H1 (cell line): ENCODE measurements around the gene AP3S1. TPM values are rescaled to one million over a fixed set of nuclear protein-coding genes. Genes with fewer than 3 reads are reported as not detected.

Experiments
- CTCF ChIA-PET: fragments of 300-600 bp; sonication (Branson Sonifier 250); formaldehyde crosslinking; loops from one replicate; lab custom pipeline; 2021; ENCODE audit not compliant: partially characterized antibody; lab: Charles Lee
- POLR2A ChIA-PET: fragments of 300-600 bp; sonication (Branson Sonifier 250); formaldehyde crosslinking; loops from one replicate; lab custom pipeline; 2021; ENCODE audit warnings: inconsistent platforms; ENCODE audit not compliant: partially characterized antibody; lab: Charles Lee
- DNase-seq, 2 experiments: peaks; one replicate each; pipeline versions ENCODE4 v3.0.0 to v3.0.0-alpha.2; 2010 to 2022; ENCODE audit warnings: low spot score in 2 of 2, low read depth in 1 of 2, mixed read lengths in 1 of 2
- FAIRE-seq: peaks from 2 replicates; lab custom pipeline; 2011; peaks lifted over from hg19 to GRCh38; lab: Jason Lieb, UNC
- H2AFZ ChIP-seq: 2 replicates; pipeline ENCODE4 v1.8.1; 2012; ENCODE audit warnings: low read length, inconsistent platforms
- H2AK5ac ChIP-seq: 2 replicates; pipeline ENCODE4 v1.6.1; 2013; ENCODE audit warnings: low read depth, low read length
- H2BK120ac ChIP-seq: replicated peaks from 2 replicates; pipeline ENCODE3; 2013; ENCODE audit warnings: low read depth, low read length, inconsistent platforms
- H2BK12ac ChIP-seq: 2 replicates; pipeline ENCODE4 v1.6.1; 2013; ENCODE audit warnings: low read depth, low read length
- H2BK15ac ChIP-seq: 2 replicates; pipeline ENCODE4 v1.6.1; 2013; ENCODE audit warnings: low read length
- H2BK20ac ChIP-seq: 2 replicates; pipeline ENCODE4 v1.6.1; 2013; ENCODE audit warnings: low read length
- H2BK5ac ChIP-seq: 2 replicates; pipeline ENCODE4 v1.6.1; 2013; ENCODE audit warnings: low read depth, low read length
- H3K14ac ChIP-seq: 2 replicates; pipeline ENCODE4 v1.6.1; 2013; ENCODE audit warnings: inconsistent platforms; ENCODE audit not compliant: insufficient read length
- H3K18ac ChIP-seq: 2 replicates; pipeline ENCODE4 v1.6.1; 2013; ENCODE audit warnings: low read length; ENCODE audit errors: extremely low read depth
- H3K23ac ChIP-seq: 2 replicates; pipeline ENCODE4 v1.6.1; 2013; ENCODE audit warnings: inconsistent platforms; ENCODE audit not compliant: insufficient read length
- H3K23me2 ChIP-seq: 2 replicates; pipeline ENCODE4 v1.6.1; 2013; ENCODE audit warnings: low read depth, low read length
- H3K27ac ChIP-seq: 2 replicates; pipeline ENCODE4 v1.6.1; 2011; ENCODE audit warnings: low read depth, low read length, inconsistent platforms
- H3K27me3 ChIP-seq, 4 experiments: replicated peaks in 1 of 4; 1 replicate in 1 of 4; 2 replicates in 3 of 4; pipeline versions ENCODE4 v1.6.1 to v1.8.1; 2011 to 2013; ENCODE audit warnings: low read length in 3 of 4, mild to moderate bottlenecking in 3 of 4, inconsistent platforms in 2 of 4, mixed read lengths in 2 of 4, moderate library complexity in 1 of 4; ENCODE audit not compliant: control insufficient read depth in 3 of 4, insufficient read depth in 3 of 4; ENCODE audit errors: extremely low read depth in 1 of 4
- H3K36me3 ChIP-seq, 4 experiments: 2 replicates each; pipeline versions ENCODE4 v1.6.1 to v1.8.1; 2011 to 2013; ENCODE audit warnings: mild to moderate bottlenecking in 4 of 4, low read length in 3 of 4, moderate library complexity in 2 of 4, control low read depth in 1 of 4, inconsistent platforms in 1 of 4; ENCODE audit not compliant: insufficient read depth in 4 of 4, control insufficient read depth in 2 of 4
- H3K4ac ChIP-seq: replicated peaks from 2 replicates; pipeline ENCODE3; 2013; ENCODE audit warnings: low read length, low read depth, mixed read lengths, inconsistent platforms; ENCODE audit not compliant: insufficient read length
- H3K4me1 ChIP-seq, 4 experiments: replicated peaks in 1 of 4; 1 replicate in 1 of 4; 2 replicates in 3 of 4; pipeline versions ENCODE4 v1.6.1 to v1.8.1; 2011 to 2013; ENCODE audit warnings: low read length in 3 of 4, inconsistent platforms in 2 of 4, mixed read lengths in 1 of 4; ENCODE audit not compliant: insufficient read depth in 4 of 4, control insufficient read depth in 3 of 4
- H3K4me2 ChIP-seq, 2 experiments: 2 replicates each; pipeline versions ENCODE4 v1.6.1 to v1.8.1; 2011 to 2013; ENCODE audit warnings: low read depth in 2 of 2, low read length in 2 of 2, control low read depth in 1 of 2, inconsistent platforms in 1 of 2, mild to moderate bottlenecking in 1 of 2; ENCODE audit not compliant: insufficient read depth in 1 of 2
- H3K4me3 ChIP-seq, 4 experiments: fragments of 200-600, 300-600 bp in 1 of 4; sonication (generic), shearing (Covaris generic), sonication (Bioruptor Twin) in 1 of 4; 2 replicates each; pipeline versions ENCODE4 v1.5.1 to v1.8.1; 2011 to 2016; ENCODE audit warnings: low read length in 4 of 4, low read depth in 3 of 4, control low read depth in 2 of 4, inconsistent platforms in 2 of 4, mild to moderate bottlenecking in 2 of 4, mixed read lengths in 1 of 4, moderate library complexity in 1 of 4; ENCODE audit not compliant: insufficient read depth in 2 of 4; ENCODE audit errors: extremely low read depth in 1 of 4
- H3K56ac ChIP-seq: replicated peaks from 2 replicates; pipeline ENCODE3; 2013; ENCODE audit warnings: low read depth, mild to moderate bottlenecking, mixed read lengths, low read length, inconsistent platforms; ENCODE audit not compliant: insufficient read length
- H3K79me1 ChIP-seq: 2 replicates; pipeline ENCODE4 v1.6.1; 2013; ENCODE audit warnings: low read depth, low read length, control low read depth
- H3K79me2 ChIP-seq, 2 experiments: 2 replicates each; pipeline versions ENCODE4 v1.6.1 to v1.8.1; 2012 to 2013; ENCODE audit warnings: low read length in 2 of 2, mild to moderate bottlenecking in 2 of 2, inconsistent platforms in 1 of 2; ENCODE audit not compliant: insufficient read depth in 2 of 2, control insufficient read depth in 1 of 2
- H3K9ac ChIP-seq, 4 experiments: replicated peaks in 1 of 4; 1 replicate in 1 of 4; 2 replicates in 3 of 4; pipeline versions ENCODE4 v1.6.1 to v1.8.1; 2011 to 2013; ENCODE audit warnings: low read depth in 3 of 4, low read length in 3 of 4, control low read depth in 2 of 4, mild to moderate bottlenecking in 2 of 4, moderate library complexity in 2 of 4, inconsistent platforms in 1 of 4; ENCODE audit errors: extremely low read depth in 1 of 4
- H3K9me3 ChIP-seq, 2 experiments: 2 replicates each; pipeline versions ENCODE4 v1.6.1 to v1.8.1; 2012 to 2013; ENCODE audit warnings: mild to moderate bottlenecking in 2 of 2, moderate library complexity in 2 of 2, control low read depth in 1 of 2, inconsistent platforms in 1 of 2, low read depth in 1 of 2, low read length in 1 of 2, mixed read lengths in 1 of 2; ENCODE audit not compliant: insufficient read depth in 2 of 2
- H4K20me1 ChIP-seq, 2 experiments: replicated peaks in 1 of 2; 2 replicates each; pipeline versions ENCODE3 to v1.8.1; 2011 to 2013; ENCODE audit warnings: inconsistent platforms in 2 of 2, low read length in 2 of 2, mild to moderate bottlenecking in 1 of 2; ENCODE audit not compliant: insufficient read depth in 2 of 2, control insufficient read depth in 1 of 2
- H4K5ac ChIP-seq: 2 replicates; pipeline ENCODE4 v1.6.1; 2013; ENCODE audit warnings: low read length, low read depth, mixed read lengths, inconsistent platforms; ENCODE audit not compliant: insufficient read length
- H4K8ac ChIP-seq: 2 replicates; pipeline ENCODE4 v1.8.0; 2013; ENCODE audit warnings: mild to moderate bottlenecking, moderate library complexity, low read length, inconsistent platforms; ENCODE audit not compliant: insufficient read depth; ENCODE audit errors: extremely low read depth
- H4K91ac ChIP-seq: replicated peaks from 2 replicates; pipeline ENCODE3; 2013; ENCODE audit warnings: low read length, mixed read lengths, inconsistent platforms; ENCODE audit not compliant: insufficient read length
- CREB1 ChIP-seq: IDR thresholded peaks from 2 replicates; pipeline ENCODE4 v1.6.1; 2012; ENCODE audit warnings: inconsistent platforms
- EGR1 ChIP-seq: IDR thresholded peaks from 2 replicates; pipeline ENCODE4 v1.6.1; 2011; ENCODE audit warnings: low read depth, low read length, borderline replicate concordance
- GABPA ChIP-seq: IDR thresholded peaks from 2 replicates; pipeline ENCODE4 v1.6.1; 2011; ENCODE audit warnings: mild to moderate bottlenecking, low read length, moderate library complexity, borderline replicate concordance; ENCODE audit not compliant: insufficient read depth
- JUND ChIP-seq: IDR thresholded peaks from 2 replicates; pipeline ENCODE4 v1.6.1; 2011; ENCODE audit warnings: mild to moderate bottlenecking, improper control_type of control experiment, low read length
- POLR2AphosphoS5 ChIP-seq: IDR thresholded peaks from 2 replicates; pipeline ENCODE4 v1.6.1; 2011; ENCODE audit warnings: low read depth, low read length
- RFX5 ChIP-seq: IDR thresholded peaks from 2 replicates; pipeline ENCODE4 v1.6.1; 2011; ENCODE audit warnings: low read depth, low read length, improper control_type of control experiment, borderline replicate concordance
- RNF2 ChIP-seq: fragments of 200-900, 300-1000 bp; sonication (generic); IDR thresholded peaks from 2 replicates; pipeline ENCODE4 v1.7.1; 2016; ENCODE audit warnings: borderline replicate concordance, low read depth, mild to moderate bottlenecking, antibody characterized with exemption, low read length; ENCODE audit not compliant: poor library complexity, severe bottlenecking; ENCODE audit errors: missing control alignments
- SRF ChIP-seq: IDR thresholded peaks from 2 replicates; pipeline ENCODE4 v1.6.1; 2011; ENCODE audit warnings: mild to moderate bottlenecking, low read depth, low read length, moderate library complexity
- YY1 ChIP-seq: IDR thresholded peaks from 2 replicates; pipeline ENCODE4 v1.6.1; 2011; ENCODE audit warnings: low read depth, mild to moderate bottlenecking, low read length
- ZNF274 ChIP-seq: IDR thresholded peaks from 2 replicates; pipeline ENCODE4 v1.7.0; 2012; ENCODE audit warnings: low read length, borderline replicate concordance; ENCODE audit errors: extremely low read depth
- WGBS, 2 experiments: shearing (Covaris generic) in 1 of 2; methylation state at CpG; one replicate each; pipeline versions ENCODE4 v1.1.6 to v1.1.7; 2013 to 2015; ENCODE audit warnings: low lambda C conversion rate in 2 of 2, mixed read lengths in 2 of 2, inconsistent platforms in 1 of 2, low coverage in 1 of 2, missing lambda C conversion rate in 1 of 2; ENCODE audit not compliant: insufficient replicate concordance in 2 of 2, insufficient coverage in 1 of 2, insufficient read length in 1 of 2; ENCODE audit errors: extremely low coverage in 1 of 2, missing lambda C conversion rate in 1 of 2; 5-methylcytosine and 5-hydroxymethylcytosine counted together
- polyA plus RNA-seq, 7 experiments: library from polyadenylated mRNA; depleted of rRNA in 3 of 7; stranded (reverse) in 5 of 7; unstranded in 2 of 7; fragments of >200 nt in 5 of 7; fragments of 200-250 nt in 2 of 7; gene quantifications; 1 replicate in 5 of 7; 2 replicates in 1 of 7; 4 replicates in 1 of 7; pipeline versions ENCODE4 v1.2.1 to v1.2.3, GENCODE V29; 2011 to 2013; ENCODE audit warnings: missing spikeins in 2 of 7, mixed read lengths in 2 of 7
- total RNA-seq: library from RNA; stranded (reverse); fragmentation: NEBNext Ultra II Directional; extraction: Animal tissue kit (Norgen Biotek cat#: 25700); gene quantifications from 2 replicates; pipeline ENCODE4 v1.2.1, GENCODE V29; 2021
- TF ChIP-seq, protein P1 (sequence below): IDR thresholded peaks from 2 replicates; pipeline ENCODE4 v1.6.1; 2012; ENCODE audit warnings: inconsistent platforms
- TF ChIP-seq, protein P2 (sequence below): IDR thresholded peaks from 2 replicates; pipeline ENCODE4 v1.6.1; 2011; ENCODE audit warnings: low read length, improper control_type of control experiment

AP3S1 gene
- total and polyA plus RNA-seq, 2 of the 8 experiments (the other 6 are each of a cell fraction or from before 2014, with no cell fraction given) = 26.6 to 72.7 TPM

DNA sequence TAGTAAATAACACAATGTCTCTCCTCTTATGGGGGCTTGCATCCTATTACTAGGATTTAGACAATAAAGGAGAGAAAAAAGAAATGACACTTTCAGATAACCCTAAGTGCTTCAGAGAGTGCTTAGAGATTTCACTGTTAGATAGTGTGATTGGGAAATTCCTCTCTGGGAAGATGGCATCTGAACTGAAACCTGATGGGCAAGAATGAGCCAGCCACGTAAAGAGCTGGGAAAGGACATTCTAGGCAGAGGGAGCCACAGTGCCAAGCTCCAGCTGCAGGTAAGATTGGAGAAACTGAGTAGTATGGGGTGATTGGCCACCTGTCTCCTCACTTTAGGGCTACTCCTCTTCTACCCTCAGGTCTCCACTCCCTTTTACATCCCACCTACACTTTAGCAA is 39.8 kb upstream of the AP3S1 start:
- Histone ChIP-seq H3K79me1 (no peaks in the 10 kb centered on the region), H3K9ac (no peak overlapping the region), H3K23ac (no peak overlapping the region), H4K8ac (no peak overlapping the region), H4K91ac (no peak overlapping the region), H3K9me3 (no peaks in the 10 kb centered on the region), H2BK15ac (no peak overlapping the region), H2AK5ac (no peak overlapping the region), H3K27ac (no peak overlapping the region), H3K27me3 (no peaks in the 10 kb centered on the region), H3K79me2 (no peaks in the 10 kb centered on the region), H4K5ac (no peak overlapping the region), H2BK120ac (no peak overlapping the region), H3K4me2 (no peak overlapping the region), H3K14ac (no peak overlapping the region), H3K36me3 (peaks cover 0 to 16% (median 0%) of the 10 kb centered on the region in 4 experiments; a peak in 3 of 8 replicates), H3K4ac (no peak overlapping the region), H2AFZ (no peak overlapping the region), H3K18ac (no peak overlapping the region), H3K4me1 (no peaks in the 10 kb centered on the region; a peak in 2 of 7 replicates), H2BK20ac (no peak overlapping the region), H2BK12ac (no peak overlapping the region), H3K56ac (no peak overlapping the region), H3K23me2 (no peaks in the 10 kb centered on the region), H4K20me1 (no peaks in the 10 kb centered on the region), H2BK5ac (no peak overlapping the region), H3K4me3 (no peak overlapping the region)
- DNase-seq (no peak), FAIRE-seq (no peak)
- 96% methylated on average over 1 of the region's 1 CpG; no CpG with 5 or more reads in 1 of the 2 experiments for WGBS, 2 experiments
- ChIA-PET POLR2A (no interaction called here), CTCF (interaction anchor here (1.9 kb wide), 1 partner anchor 11 kb away, joined by 4 read pairs; no protein-coding TSS in a partner anchor)
- TF ChIP-seq RFX5 (no peak), YY1 (no peak), RNF2 (no peak), GABPA (no peak), ZNF274 (no peak), JUND (no peak), EGR1 (no peak), POLR2AphosphoS5 (no peak), CREB1 (no peak), SRF (no peak)
- TF ChIP-seq, protein P1, sequence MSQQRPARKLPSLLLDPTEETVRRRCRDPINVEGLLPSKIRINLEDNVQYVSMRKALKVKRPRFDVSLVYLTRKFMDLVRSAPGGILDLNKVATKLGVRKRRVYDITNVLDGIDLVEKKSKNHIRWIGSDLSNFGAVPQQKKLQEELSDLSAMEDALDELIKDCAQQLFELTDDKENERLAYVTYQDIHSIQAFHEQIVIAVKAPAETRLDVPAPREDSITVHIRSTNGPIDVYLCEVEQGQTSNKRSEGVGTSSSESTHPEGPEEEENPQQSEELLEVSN = no peak
- TF ChIP-seq, protein P2, sequence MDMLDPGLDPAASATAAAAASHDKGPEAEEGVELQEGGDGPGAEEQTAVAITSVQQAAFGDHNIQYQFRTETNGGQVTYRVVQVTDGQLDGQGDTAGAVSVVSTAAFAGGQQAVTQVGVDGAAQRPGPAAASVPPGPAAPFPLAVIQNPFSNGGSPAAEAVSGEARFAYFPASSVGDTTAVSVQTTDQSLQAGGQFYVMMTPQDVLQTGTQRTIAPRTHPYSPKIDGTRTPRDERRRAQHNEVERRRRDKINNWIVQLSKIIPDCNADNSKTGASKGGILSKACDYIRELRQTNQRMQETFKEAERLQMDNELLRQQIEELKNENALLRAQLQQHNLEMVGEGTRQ = no peak
